ENCODE measurements around the gene EFNA5.

The EFNA5 gene

GRCh38 chr5:107384256-107384655 lies 286.5 kb downstream of the EFNA5 start:
- no peak for DNase-seq

GRCh38 chr5:107383414-107383813 lies 287.3 kb downstream of the EFNA5 start:
- no peak for DNase-seq

- DNase-seq = no peak
Observed at GRCh38 chr5:107381189-107381856, 289.4 kb downstream of the EFNA5 start.

GRCh38 chr5:107380654-107381053 lies 290.1 kb downstream of the EFNA5 start:
- DNase-seq = no peak

- no peak for DNase-seq
Observed at GRCh38 chr5:107378218-107378899, 292.4 kb downstream of the EFNA5 start.

- no peak for DNase-seq
Observed at GRCh38 chr5:107377277-107377609, 293.5 kb downstream of the EFNA5 start.

- DNase-seq = no peak
Observed at GRCh38 chr5:107376546-107377276, 294.0 kb downstream of the EFNA5 start.

GRCh38 chr5:107373549-107374263 lies 297.0 kb downstream of the EFNA5 start:
- DNase-seq = no peak

- DNase-seq = peak; percentile 50
Observed at GRCh38 chr5:107372723-107373450, 297.9 kb downstream of the EFNA5 start.

GRCh38 chr5:107370396-107370968 lies 300.3 kb downstream of the EFNA5 start:
- no peak for DNase-seq

GRCh38 chr5:107369622-107370021 lies 301.1 kb downstream of the EFNA5 start:
- no peak for DNase-seq

GRCh38 chr5:107368615-107369014 lies 302.1 kb downstream of the EFNA5 start:
- DNase-seq = no peak

- no peak for DNase-seq
Observed at GRCh38 chr5:107367939-107368338, 302.8 kb downstream of the EFNA5 start.

- no peak for DNase-seq
Observed at GRCh38 chr5:107367480-107367879, 303.3 kb downstream of the EFNA5 start.

GRCh38 chr5:107365320-107366109 lies 305.2 kb downstream of the EFNA5 start:
- no peak for DNase-seq

GRCh38 chr5:107364443-107365319 lies 306.1 kb downstream of the EFNA5 start:
- no peak for DNase-seq

- DNase-seq = no peak
Observed at GRCh38 chr5:107363768-107364167, 307.0 kb downstream of the EFNA5 start.

- no peak for DNase-seq
Observed at GRCh38 chr5:107361945-107362344, 308.8 kb downstream of the EFNA5 start.

GRCh38 chr5:107359916-107360234 lies 310.9 kb downstream of the EFNA5 start:
- no peak for DNase-seq
